ENCODE measurements around the gene UBAC1. TPM values are rescaled to one million over a fixed set of nuclear protein-coding genes. Genes with fewer than 3 reads are reported as not detected.

The UBAC1 gene
- polyA plus RNA-seq, 3 donors = 18.6 to 37.1 (median 28.4) TPM

DNA sequence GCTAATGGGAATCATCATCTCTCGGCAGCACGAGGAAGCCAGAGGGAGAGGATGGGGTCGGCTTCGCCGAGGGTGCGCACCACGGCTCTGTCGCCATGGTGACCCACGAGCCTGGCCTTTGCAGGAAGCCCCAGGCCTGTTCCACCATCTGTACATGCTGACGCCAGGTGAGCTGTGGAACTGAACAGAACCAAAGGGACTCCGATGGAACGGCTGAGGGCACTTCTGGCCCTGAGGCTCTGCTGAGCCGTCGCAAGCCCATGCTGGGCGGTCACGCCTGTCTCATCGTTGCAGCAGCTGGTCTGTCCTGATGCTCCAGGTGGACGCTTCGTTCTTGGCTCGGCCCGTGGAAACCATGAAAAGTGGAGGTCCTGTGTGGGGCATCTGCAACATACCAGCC lies 34.6 kb upstream of the UBAC1 start:
- WGBS, 3 donors = 92 to 96% (median 94%) methylated on average over 21 of the region's 21 CpGs

DNA sequence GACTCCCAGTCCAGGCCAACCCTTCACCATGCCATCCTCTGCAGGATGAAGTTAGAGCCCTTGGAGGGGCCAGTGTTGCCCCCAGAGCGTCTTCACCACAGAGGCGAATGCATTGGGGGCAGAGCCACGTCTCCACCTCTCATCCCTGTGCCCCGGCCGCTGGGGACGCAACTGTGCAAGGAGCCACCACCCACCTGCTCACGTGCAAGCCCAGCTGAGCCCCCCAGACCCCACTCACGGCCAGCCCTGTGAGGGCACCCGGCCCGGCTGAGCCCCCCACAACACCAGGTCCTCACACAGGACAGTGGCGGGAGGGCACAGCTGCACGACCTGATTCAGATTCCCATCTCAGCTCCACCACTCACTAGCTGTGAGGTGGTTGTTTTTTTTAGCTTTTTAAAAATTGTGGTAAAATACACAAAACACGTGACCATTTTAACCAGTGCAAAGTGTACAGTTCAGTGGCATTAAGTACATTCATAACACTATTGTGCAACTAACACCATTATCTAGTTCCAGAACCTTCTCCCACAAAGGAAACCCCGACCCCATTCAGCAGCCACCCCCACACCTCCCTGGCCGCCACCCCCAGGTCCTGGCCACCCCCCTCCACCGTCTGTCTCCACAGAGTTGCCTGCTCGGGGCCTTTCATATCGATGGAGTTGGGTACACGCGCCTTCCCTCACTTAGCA lies 33.5 kb upstream of the UBAC1 start:
- 54 to 62% (median 59%) methylated on average over 20 of the region's 20 CpGs for WGBS, 3 donors
- no peak overlapping the region for H3K27ac ChIP-seq (ENCODE audit: low read depth, low read length)

More for the DNA sequence above, 34.6 kb upstream of the UBAC1 start:
- no peak overlapping the region for H3K27ac ChIP-seq (ENCODE audit: low read depth, low read length)

- 76 to 83% (median 82%) methylated on average over 22 to 27 of the region's 27 CpGs for WGBS, 3 donors
- no peak overlapping the region for H3K27ac ChIP-seq (ENCODE audit: low read depth, low read length)
Measured at GRCh38 chr9:135993765-135994500, 32.8 kb upstream of the UBAC1 start.

DNA sequence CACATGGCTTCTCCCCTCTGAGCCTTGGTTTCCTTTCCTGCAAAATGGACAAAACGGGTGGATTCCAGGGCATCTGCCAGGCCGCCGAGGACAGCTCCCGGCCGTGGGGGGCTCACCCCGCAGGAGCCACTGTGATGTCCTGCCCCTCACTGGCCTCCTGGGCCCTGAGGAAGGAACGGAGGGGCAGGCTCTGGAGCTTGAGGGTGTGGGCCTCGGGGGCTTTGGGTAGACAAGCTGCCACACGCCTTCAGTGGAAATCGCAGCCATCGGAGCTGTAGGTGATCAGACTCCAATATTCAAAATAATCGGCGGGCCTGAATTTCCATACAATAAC lies 32.2 kb upstream of the UBAC1 start:
- WGBS, 3 donors = 59 to 71% (median 64%) methylated on average over 13 of the region's 13 CpGs
- peak overlapping the region; percentile 67 for H3K27ac ChIP-seq (ENCODE audit: low read depth, low read length)

GRCh38 chr9:135992486-135993408 lies 31.6 kb upstream of the UBAC1 start:
- peak overlapping the region; percentile 67 for H3K27ac ChIP-seq (ENCODE audit: low read depth, low read length)
- 5 to 6% (median 5%) methylated on average over 32 of the region's 32 CpGs for WGBS, 3 donors

DNA sequence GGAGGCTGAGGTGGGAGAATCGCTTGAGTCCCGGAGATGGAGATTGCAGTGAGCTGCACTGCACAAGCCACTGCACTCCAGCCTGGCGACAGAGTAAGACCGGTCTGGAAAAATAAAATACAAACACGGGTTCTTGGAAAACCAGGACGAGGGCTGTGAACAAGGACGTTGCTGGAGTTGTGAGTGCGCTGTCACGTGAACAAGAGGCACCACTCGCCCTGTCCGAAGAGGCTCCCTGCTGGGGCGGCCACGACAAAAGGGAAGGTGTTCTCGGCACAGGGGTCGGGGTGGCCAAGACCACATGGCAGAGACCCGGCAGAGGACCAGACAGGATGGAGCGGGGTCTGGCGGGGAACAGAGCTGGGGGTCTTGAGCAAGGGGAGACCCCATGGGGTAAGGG lies 30.6 kb upstream of the UBAC1 start:
- H3K27ac ChIP-seq (ENCODE audit: low read depth, low read length) = no peak overlapping the region
- 84 to 87% (median 85%) methylated on average over 18 of the region's 18 CpGs for WGBS, 3 donors

DNA sequence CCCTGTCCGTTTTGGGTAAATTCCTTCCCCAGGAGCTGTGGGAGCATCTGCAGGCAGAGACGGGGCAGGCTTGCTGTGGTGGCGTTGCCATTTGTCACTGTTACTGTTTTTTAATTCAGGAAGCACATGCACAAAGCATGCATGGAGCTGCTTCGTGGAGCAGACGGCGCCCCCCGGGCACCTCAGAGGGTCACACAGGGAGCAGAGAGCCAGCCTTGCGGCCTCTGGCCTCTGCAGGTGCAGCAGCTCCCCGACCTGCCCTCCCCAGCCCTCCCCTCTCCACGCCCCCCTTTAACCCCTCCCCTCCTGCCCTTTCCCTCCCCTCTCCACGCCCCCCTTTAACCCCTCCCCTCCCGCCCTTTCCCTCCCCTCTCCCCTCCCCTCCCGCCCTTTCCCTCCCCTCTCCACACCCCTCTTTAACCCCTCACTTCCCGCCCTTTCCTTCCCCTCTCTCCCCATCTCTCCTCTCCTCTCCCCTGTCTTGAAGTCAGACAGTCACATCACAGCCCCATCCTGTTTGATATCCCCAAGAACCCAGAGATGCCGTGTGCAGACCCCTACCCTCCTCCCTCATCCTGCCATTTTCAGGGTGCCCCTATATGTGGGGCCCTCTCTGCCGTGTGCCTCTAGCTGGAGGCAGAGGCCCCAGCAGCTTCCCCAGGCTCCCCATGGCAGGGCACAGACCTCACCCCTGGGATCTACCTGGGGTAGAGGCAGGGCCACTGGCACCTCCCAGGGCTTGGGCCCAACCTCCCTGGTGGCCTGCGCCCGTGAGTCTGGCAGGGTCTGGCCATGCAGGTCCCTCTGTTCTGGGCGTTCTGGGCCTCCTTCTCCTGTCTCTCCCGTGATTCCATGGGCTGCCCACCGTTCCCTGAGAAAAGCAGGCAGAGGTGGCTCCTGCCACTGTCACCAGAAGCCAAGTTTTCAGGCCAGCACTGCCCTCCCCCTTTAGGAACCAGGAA lies 29.6 kb upstream of the UBAC1 start:
- no peak overlapping the region for H3K27ac ChIP-seq (ENCODE audit: low read depth, low read length)
- 24 to 35% (median 27%) methylated on average over 20 to 21 of the region's 21 CpGs for WGBS, 3 donors

- H3K27ac ChIP-seq (ENCODE audit: low read depth, low read length) = no peak overlapping the region
- 18 to 38% (median 19%) methylated on average over 33 to 36 of the region's 36 CpGs for WGBS, 3 donors
Measured at GRCh38 chr9:135989722-135990467, 28.7 kb upstream of the UBAC1 start.

DNA sequence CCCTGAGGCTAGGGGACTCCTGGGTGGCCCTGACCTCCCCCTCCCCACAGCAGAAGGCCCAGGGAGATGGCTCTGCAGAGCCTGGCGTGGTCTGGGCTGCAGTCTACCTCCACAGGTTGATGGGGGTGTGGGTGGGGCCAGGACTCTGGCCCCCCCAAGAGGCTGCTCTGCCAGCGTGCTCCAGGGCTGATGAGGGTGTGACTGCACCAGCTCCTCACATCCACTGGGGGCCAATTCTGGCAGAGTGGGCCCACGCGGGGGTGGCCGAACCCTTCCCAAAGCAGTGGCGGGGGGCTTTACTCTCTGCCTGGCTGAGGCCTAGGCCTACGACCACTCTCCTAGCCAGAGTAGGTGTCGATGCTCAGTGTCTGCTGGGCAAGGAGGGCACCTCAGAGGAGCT lies 28.0 kb upstream of the UBAC1 start:
- H3K27ac ChIP-seq (ENCODE audit: low read depth, low read length) = no peak overlapping the region
- WGBS, 3 donors = 85 to 86% (median 86%) methylated on average over 5 to 8 of the region's 8 CpGs

GRCh38 chr9:135988493-135988892 lies 27.3 kb upstream of the UBAC1 start:
- WGBS, 3 donors = 59 to 82% (median 81%) methylated on average over 14 to 17 of the region's 17 CpGs
- H3K27ac ChIP-seq (ENCODE audit: low read depth, low read length) = no peak overlapping the region

DNA sequence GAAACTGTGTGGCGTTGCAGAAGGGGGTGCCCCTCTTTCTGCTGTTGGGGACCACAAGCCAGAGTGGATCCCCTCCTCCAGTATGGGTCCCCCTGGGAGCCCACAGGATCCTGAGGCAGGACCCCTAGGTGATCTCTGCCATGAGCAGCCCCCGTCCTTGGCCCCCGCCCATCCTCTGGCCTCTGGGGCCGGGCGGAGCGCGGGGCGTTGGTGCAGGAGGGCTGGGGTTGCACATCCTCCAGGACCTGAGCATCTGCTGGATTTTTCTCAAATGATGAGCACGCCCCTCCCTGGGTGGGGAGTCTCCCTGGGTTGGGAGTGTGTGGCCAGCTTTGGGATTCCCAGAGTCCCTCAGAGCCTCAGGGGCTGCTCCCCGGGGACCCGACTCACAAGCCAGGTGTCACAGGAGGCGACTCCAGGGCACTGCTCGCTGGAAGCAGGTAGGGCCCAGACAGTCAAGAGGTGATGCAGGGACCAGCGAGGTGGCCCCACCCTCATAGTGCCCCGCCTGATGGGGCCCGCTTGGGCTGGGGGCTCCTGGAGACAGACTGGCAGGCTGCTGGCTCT lies 26.7 kb upstream of the UBAC1 start:
- 81 to 91% (median 89%) methylated on average over 16 of the region's 16 CpGs for WGBS, 3 donors
- H3K27ac ChIP-seq (ENCODE audit: low read depth, low read length) = no peak overlapping the region

GRCh38 chr9:135986605-135987004 lies 25.4 kb upstream of the UBAC1 start:
- H3K27ac ChIP-seq (ENCODE audit: low read depth, low read length) = no peak overlapping the region
- WGBS, 3 donors = 77 to 89% (median 87%) methylated on average over 15 of the region's 15 CpGs

DNA sequence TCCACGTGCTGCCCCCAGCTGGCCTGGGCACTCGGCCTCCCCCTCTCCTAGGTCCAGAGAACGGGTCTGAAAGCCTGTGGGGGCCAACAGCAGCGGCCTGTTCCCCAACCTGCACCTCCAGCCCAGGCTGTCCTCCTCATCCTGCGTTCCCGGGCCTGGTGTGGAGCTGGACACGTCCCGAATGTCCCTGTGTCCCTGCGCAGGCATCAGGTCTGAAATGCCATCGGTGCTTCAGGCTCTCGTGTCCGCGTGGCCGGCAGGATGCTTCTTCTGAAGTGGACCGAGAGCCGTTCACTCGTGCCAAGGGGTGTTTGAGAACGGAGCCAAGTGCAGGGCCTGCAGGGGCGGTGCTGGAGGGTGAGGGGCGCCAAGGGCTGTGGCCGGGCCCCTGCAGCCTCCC lies 24.7 kb upstream of the UBAC1 start:
- H3K27ac ChIP-seq (ENCODE audit: low read depth, low read length) = no peak overlapping the region
- 85 to 92% (median 91%) methylated on average over 21 of the region's 21 CpGs for WGBS, 3 donors

- WGBS, 3 donors = 89 to 95% (median 94%) methylated on average over 12 to 14 of the region's 14 CpGs
- no peak overlapping the region for H3K27ac ChIP-seq (ENCODE audit: low read depth, low read length)
Measured at GRCh38 chr9:135985459-135985774, 24.2 kb upstream of the UBAC1 start.

DNA sequence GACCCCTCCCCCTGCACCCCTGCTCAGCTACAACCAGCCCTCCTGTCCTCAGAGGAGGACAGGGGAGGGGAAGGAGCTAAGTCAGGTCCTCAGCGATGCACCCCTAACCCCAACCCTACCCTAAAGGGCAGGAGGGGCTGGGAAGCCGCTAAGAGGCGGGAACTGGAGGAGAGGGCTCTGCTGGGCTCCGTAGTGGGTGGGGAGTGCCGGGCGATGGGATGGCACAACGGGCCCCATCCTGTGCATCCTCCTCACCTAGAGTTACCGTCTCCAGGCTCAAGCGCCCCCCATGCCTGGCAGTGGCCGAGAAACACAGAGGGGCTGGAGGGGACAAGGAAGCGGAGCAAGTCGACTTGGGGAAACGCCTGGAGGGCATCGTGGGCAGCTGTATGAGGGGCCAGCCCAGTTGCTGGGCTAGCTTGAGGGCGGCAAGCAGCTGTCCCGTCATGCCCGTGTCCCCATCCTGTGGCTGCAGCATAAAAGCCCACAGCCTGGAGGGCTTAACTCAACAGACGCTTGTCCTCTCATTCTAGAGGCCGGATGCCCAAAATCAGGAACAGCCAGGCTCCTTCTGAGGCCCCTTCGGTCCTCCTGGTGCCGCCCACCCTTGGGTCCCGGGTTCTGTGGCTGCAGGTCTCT lies 23.0 kb upstream of the UBAC1 start:
- WGBS, 3 donors = 67 to 75% (median 68%) methylated on average over 18 to 22 of the region's 22 CpGs
- H3K27ac ChIP-seq (ENCODE audit: low read depth, low read length) = no peak overlapping the region

- no peak overlapping the region for H3K27ac ChIP-seq (ENCODE audit: low read depth, low read length)
- WGBS, 3 donors = 69 to 79% (median 72%) methylated on average over 26 of the region's 26 CpGs
Measured at GRCh38 chr9:135983208-135984071, 22.3 kb upstream of the UBAC1 start.
